ENCODE data around the gene APH1B. TPM values are rescaled to one million over a fixed set of nuclear protein-coding genes. Genes with fewer than 3 reads are reported as not detected.

APH1B gene
- total and polyA plus RNA-seq, 10 donors = 8.7 to 51.5 (median 30.2) TPM

GRCh38 chr15:63250312-63250965 is 27.0 kb upstream of the APH1B start:
- H3K4me1 ChIP-seq = peaks cover under 1 to 41% (median 14%) of the 10 kb centered on the region in 6 donors
- no peak overlapping the region for H3K4me3 ChIP-seq
- no peaks in the 10 kb centered on the region for H3K9me3 ChIP-seq
- no peaks in the 10 kb centered on the region for H3K27me3 ChIP-seq (replicated peaks in 1 of 7)
- H3K36me3 ChIP-seq = peaks cover 0 to 98% (median 37%) of the 10 kb centered on the region in 6 donors
- intact Hi-C loops (cut with DNase I; ENCODE audit: low total_unique reads) = no loop called here
- H3K27ac ChIP-seq = no peak overlapping the region
- no peak for TF ChIP-seq POLR2AphosphoS5 (IDR thresholded peaks at IDR 0.05)
- no peak for TF ChIP-seq CTCF (IDR thresholded peaks at IDR 0.05 in 8 of 11, conservative IDR thresholded peaks at IDR 0.05 in 3 of 11)
- TF ChIP-seq POLR2A (IDR thresholded peaks at IDR 0.05) = no peak
- WGBS, 5 donors = 96 to 98% (median 97%) methylated on average over 4 of the region's 4 CpGs
- DNase-seq = no peak

GRCh38 chr15:63251701-63252100 is 25.7 kb upstream of the APH1B start:
- 93 to 100% (median 97%) methylated on average over 2 of the region's 2 CpGs for WGBS, 5 donors
- TF ChIP-seq CTCF (IDR thresholded peaks at IDR 0.05 in 8 of 11, conservative IDR thresholded peaks at IDR 0.05 in 3 of 11) (no peak), POLR2A (IDR thresholded peaks at IDR 0.05) (no peak), POLR2AphosphoS5 (IDR thresholded peaks at IDR 0.05) (no peak)
- H3K27ac ChIP-seq = no peak overlapping the region

GRCh38 chr15:63252292-63252691 is 25.1 kb upstream of the APH1B start:
- Histone ChIP-seq H3K36me3 (peaks cover 0 to 98% (median 38%) of the 10 kb centered on the region in 6 donors), H3K9me3 (no peaks in the 10 kb centered on the region), H3K4me3 (no peak overlapping the region), H3K27ac (no peak overlapping the region), H3K27me3 (replicated peaks in 1 of 7) (no peaks in the 10 kb centered on the region), H3K4me1 (peaks cover 0 to 22% (median 4%) of the 10 kb centered on the region in 6 donors)
- intact Hi-C loops (cut with DNase I; ENCODE audit: low total_unique reads) = no loop called here
- TF ChIP-seq POLR2A (IDR thresholded peaks at IDR 0.05) (no peak), POLR2AphosphoS5 (IDR thresholded peaks at IDR 0.05) (no peak), CTCF (IDR thresholded peaks at IDR 0.05 in 8 of 11, conservative IDR thresholded peaks at IDR 0.05 in 3 of 11) (no peak)
- DNase-seq = no peak
- 86 to 98% (median 92%) methylated on average over 2 of the region's 2 CpGs for WGBS, 5 donors

More at GRCh38 chr15:63251701-63252100, 25.7 kb upstream of the APH1B start:
- Histone ChIP-seq H3K4me3 (no peak overlapping the region), H3K4me1 (peaks cover 0 to 28% (median 8%) of the 10 kb centered on the region in 6 donors), H3K36me3 (peaks cover 0 to 98% (median 35%) of the 10 kb centered on the region in 6 donors), H3K27me3 (replicated peaks in 1 of 7) (no peaks in the 10 kb centered on the region), H3K9me3 (no peaks in the 10 kb centered on the region)
- intact Hi-C loops (cut with DNase I; ENCODE audit: low total_unique reads) = no loop called here
- DNase-seq = no peak

- Histone ChIP-seq H3K4me1 (peaks cover 0 to 8% (median 0%) of the 10 kb centered on the region in 6 donors), H3K27ac (no peak overlapping the region), H3K9me3 (no peaks in the 10 kb centered on the region), H3K27me3 (replicated peaks in 1 of 7) (no peaks in the 10 kb centered on the region), H3K36me3 (peaks cover 0 to 100% (median 63%) of the 10 kb centered on the region in 6 donors), H3K4me3 (no peak overlapping the region)
- 82 to 91% (median 86%) methylated on average over 2 of the region's 2 CpGs for WGBS, 5 donors
- intact Hi-C loops (cut with DNase I; ENCODE audit: low total_unique reads) = no loop called here
- no peak for DNase-seq
- TF ChIP-seq CTCF (IDR thresholded peaks at IDR 0.05 in 8 of 11, conservative IDR thresholded peaks at IDR 0.05 in 3 of 11) = no peak
- no peak for TF ChIP-seq POLR2A (IDR thresholded peaks at IDR 0.05)
- no peak for TF ChIP-seq POLR2AphosphoS5 (IDR thresholded peaks at IDR 0.05)
Observed at GRCh38 chr15:63254991-63255390, 22.4 kb upstream of the APH1B start.
